T follicular helper cell (primary cell): ENCODE data around the gene IQGAP1.
"Not testable (repeated sequence)": the region's sequence is repeated elsewhere in the genome, so short reads cannot be mapped to it uniquely, and the experiment has no call there.

Experiments
- DNase-seq: peaks from one replicate; pipeline ENCODE4 v3.0.0-alpha.2; 2020; ENCODE audit warnings: low read depth

Gene IQGAP1

GRCh38 chr15:90408657-90409056 is 20.6 kb downstream of the IQGAP1 start:
- DNase-seq, result no peak

GRCh38 chr15:90409587-90409986 is 21.5 kb downstream of the IQGAP1 start:
- DNase-seq, result not testable (repeated sequence)

GRCh38 chr15:90410316-90410715 is 22.3 kb downstream of the IQGAP1 start:
- DNase-seq, result not testable (repeated sequence)

- no peak for DNase-seq
Observed at GRCh38 chr15:90411176-90411575, 23.1 kb downstream of the IQGAP1 start.

- DNase-seq, result no peak
Observed at GRCh38 chr15:90412356-90413194, 24.5 kb downstream of the IQGAP1 start.

- no peak for DNase-seq
Observed at GRCh38 chr15:90413411-90414379, 25.7 kb downstream of the IQGAP1 start.

GRCh38 chr15:90414408-90415028 is 26.5 kb downstream of the IQGAP1 start:
- no peak for DNase-seq

- not testable (repeated sequence) for DNase-seq
Observed at GRCh38 chr15:90416052-90416451, 28.0 kb downstream of the IQGAP1 start.

GRCh38 chr15:90418627-90419026 is 30.6 kb downstream of the IQGAP1 start:
- no peak for DNase-seq

- no peak for DNase-seq
Observed at GRCh38 chr15:90419206-90419605, 31.2 kb downstream of the IQGAP1 start.

GRCh38 chr15:90419738-90420406 is 31.8 kb downstream of the IQGAP1 start:
- DNase-seq, result no peak

- DNase-seq, result no peak
Observed at GRCh38 chr15:90420451-90420850, 32.4 kb downstream of the IQGAP1 start.

- DNase-seq, result no peak
Observed at GRCh38 chr15:90421527-90421926, 33.5 kb downstream of the IQGAP1 start.

GRCh38 chr15:90422043-90422442 is 34.0 kb downstream of the IQGAP1 start:
- DNase-seq, result no peak

- DNase-seq, result no peak
Observed at GRCh38 chr15:90422936-90423335, 34.9 kb downstream of the IQGAP1 start.

GRCh38 chr15:90423801-90424319 is 35.8 kb downstream of the IQGAP1 start:
- no peak for DNase-seq

GRCh38 chr15:90425726-90426346 is 37.8 kb downstream of the IQGAP1 start:
- no peak for DNase-seq

- no peak for DNase-seq
Observed at GRCh38 chr15:90427185-90427584, 39.1 kb downstream of the IQGAP1 start.

GRCh38 chr15:90432253-90432652 is 44.2 kb downstream of the IQGAP1 start:
- DNase-seq, result no peak

GRCh38 chr15:90435652-90436337 is 47.8 kb downstream of the IQGAP1 start:
- no peak for DNase-seq
